ENCODE data around the gene GALNT11.

The GALNT11 gene

DNA sequence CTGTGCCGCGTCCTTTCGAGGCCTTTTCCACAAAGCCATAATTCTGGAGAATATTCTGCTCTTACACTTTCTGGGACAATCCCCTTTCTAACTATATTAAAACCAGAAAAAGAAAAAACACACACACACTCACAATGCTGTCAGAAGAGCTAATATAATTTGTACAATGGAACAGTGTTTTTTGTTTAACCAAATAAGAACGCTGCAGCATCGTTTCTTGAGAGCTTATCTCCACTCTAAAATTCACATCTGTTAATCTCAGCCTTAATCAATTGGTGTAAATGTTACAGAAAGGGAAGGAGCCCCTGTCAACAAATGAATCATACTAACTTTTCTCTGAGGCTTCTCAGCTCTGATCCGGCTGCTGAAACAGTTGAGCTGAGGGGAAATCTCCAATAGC lies 123.9 kb downstream of the GALNT11 start:
- no peak for DNase-seq (ENCODE audit: low spot score)

DNA sequence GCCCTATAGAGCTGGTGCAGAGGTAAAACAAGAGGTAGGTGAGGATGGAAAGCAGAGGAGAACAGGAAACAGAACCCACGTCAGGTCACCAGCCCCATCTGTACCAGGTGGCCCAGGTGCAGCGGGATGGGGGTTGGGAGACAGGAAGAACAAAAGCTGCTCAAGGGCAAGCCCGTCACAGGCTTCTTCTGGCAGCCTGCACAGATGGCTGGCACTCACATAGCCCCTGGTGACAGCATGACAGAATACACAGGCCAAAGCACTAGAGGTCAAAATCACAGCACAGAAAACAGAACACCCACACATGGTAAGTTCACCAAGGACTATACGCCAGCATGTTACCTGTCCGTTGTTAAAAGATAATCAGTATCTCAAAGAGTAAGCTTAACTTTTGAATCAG lies 126.8 kb downstream of the GALNT11 start:
- DNase-seq (ENCODE audit: low spot score) = no peak

DNA sequence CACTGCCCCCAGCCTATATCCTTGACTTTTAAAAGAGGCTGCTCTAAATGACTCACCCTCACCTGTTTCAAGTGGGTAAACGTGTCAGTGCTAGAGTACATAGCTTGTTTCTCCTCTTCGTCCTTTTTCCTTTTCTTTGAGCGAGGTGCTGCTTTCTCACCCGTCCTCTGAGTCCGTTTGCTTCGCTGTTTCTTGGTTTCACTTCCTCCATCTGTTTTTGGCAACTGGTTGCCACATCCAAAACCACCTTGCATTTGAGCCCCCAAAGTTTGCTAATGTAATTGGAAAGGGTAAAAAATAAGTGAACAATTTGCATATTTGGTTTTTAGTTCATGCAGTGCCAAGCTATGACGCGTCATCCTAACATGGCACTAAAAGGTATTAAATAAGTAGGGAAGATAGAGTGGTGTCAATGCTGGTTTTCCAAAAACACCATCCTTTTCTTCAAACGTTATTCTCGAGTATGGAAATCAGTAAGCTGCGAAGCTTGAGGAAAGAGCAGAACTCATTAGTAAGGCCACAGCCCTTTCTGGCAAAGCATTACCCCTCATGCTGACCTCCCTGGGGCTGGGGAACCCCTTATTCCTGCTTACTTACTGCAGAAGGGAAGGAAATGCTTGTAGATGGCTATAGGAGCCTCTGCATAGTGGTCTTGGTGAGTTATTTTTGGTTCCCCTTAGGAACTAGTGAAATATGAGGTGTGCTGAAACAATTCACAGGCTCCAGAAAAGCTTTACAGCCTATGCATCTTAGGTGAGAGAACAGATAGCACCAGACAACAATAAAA lies 133.5 kb downstream of the GALNT11 start:
- DNase-seq (ENCODE audit: low spot score) = no peak

DNA sequence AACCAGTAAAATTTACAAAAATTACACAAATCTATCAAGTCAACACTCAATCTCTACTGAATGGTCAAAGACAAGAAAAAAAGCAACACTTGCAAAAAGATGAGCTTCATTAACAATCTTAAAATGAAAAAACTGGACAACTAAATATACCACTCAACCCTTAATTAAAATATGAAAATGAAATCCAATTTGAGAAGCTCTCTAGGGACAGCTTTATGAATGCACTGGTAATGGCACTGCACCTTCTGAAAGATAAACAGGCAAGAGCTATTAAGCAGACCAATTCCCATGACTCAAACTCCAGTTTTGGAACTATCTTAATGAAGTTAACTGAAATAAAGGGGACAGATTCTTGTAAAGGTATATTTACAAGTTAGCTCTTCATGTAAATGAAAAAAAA lies 135.7 kb downstream of the GALNT11 start:
- DNase-seq (ENCODE audit: low spot score) = no peak

DNA sequence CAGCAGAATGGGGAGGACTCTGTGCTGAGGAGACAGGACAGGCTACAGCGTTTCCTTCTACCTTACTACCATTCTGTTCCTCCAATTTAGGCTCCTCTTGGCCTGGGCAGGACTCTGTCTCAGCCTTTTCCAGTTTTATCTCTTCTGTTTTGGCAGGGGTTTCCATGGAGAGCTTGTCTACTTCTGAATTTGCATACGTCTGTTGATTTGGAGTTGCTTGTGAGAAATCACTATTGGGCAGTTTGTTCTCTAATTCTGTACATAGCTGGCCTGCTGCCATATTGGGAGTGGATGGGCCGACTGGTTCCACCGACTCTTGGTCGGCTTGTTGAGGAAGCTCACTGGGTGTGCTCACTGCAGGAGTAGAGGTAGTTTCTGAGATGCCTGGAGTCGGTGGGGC lies 136.8 kb downstream of the GALNT11 start:
- no peak for DNase-seq (ENCODE audit: low spot score)

All from CD4-positive, alpha-beta T cell treated with Interleukin-15 for 4 hours (primary cell).